HG02943 (cell line): Measurements from ENCODE around the gene CD53.
"Not testable (repeated sequence)": the region's sequence is repeated elsewhere in the genome, so short reads cannot be mapped to it uniquely, and the experiment has no call there.

Source experiments
- ATAC-seq: cut with Tn5 transposase; IDR thresholded peaks from one replicate; pipeline ENCODE4 v1.9.1; 2021; ENCODE audit warnings: mild to moderate bottlenecking, low read depth, moderate library complexity; ENCODE audit not compliant: unreplicated experiment

Gene CD53

GRCh38 chr1:110914676-110915075, 41.7 kb downstream of the CD53 start:
- ATAC-seq: no peak

GRCh38 chr1:110915804-110916203, 42.9 kb downstream of the CD53 start:
- ATAC-seq: no peak

DNA sequence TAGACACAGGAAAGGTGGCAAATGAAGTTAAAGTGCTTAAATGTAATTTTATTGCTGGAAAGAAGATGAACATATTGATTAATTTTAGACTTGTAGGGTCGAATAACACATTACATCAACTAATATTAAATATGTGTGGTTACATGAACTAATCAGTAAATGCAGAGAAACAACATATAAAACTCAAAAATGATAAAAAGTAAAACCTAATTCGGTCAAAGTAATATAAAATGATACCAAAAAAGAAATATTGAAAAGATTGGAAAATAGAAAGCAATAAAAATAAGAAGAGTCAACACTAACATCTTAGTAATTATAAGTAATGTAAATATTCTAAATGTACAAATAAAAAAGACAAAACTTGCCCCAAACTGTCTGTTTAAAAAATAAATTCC, 43.3 kb downstream of the CD53 start:
- no peak for ATAC-seq

GRCh38 chr1:110916669-110917306, 43.8 kb downstream of the CD53 start:
- ATAC-seq: no peak

DNA sequence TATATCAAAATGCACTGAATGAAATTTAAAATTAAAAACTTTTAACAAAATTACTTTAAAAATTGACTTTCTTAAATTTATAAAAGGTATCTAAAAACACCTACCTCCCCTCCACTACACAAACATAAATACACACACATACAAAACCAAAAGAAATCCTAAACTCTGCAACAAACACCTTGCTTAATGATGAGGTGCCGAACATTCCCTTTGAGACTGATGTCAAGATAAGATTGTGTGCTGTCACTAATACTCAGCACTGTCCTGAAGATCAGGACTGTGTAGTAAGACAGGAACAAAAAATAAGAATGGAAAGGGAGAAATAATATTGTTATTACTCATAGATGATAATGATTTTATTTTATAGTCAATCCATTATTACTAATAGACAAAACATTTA, 45.1 kb downstream of the CD53 start:
- ATAC-seq: no peak

- no peak for ATAC-seq
Observed at GRCh38 chr1:110921953-110922352, 49.0 kb downstream of the CD53 start.

DNA sequence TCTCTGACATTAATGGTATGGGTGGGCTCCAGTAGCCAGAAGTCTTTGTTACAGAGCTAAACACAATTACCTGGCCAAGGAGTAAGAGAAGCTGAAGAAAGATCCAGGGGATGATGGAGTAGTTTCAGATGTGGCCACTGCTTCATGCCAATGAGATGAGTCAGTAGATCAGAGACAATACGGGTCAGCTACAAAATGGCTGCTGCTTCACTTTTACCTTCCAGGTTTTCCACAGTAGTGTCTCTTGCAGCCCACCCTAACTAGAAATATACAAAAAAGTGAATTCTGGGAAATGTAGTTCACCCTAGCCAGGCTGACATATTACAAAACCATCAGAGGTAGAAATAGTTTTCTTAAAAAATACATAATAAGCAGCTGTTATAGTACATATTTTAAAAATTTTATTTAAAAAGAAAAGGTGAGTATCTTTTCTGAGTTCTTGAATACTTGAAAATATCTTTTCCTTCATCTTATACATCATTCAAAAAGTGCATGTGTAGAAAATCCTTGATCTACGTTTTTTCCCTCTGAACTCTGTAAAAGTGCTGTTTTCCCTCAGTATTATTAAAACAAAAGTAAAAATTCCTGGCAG, 54.6 kb downstream of the CD53 start:
- no peak for ATAC-seq

DNA sequence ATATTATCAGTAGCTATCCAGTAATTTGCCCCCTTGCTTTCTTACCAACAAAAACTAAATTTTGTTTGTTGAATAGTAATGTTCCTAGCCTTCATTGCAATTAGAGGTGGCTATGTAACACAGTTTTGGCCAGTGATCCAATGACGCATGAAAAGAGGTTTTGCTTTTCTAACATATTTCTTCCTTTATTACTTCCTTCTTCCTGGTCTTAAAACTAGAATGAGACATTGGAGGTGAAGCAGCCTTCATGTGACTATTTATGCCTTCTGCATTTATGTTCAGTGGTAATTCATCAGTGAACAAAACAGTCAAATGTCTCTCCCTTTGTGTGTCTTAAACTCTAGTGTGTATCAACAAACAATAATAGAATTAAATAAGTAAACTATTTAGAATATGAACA, 55.2 kb downstream of the CD53 start:
- ATAC-seq: no peak

- ATAC-seq: no peak
Observed at GRCh38 chr1:110928904-110929303, 56.0 kb downstream of the CD53 start.

DNA sequence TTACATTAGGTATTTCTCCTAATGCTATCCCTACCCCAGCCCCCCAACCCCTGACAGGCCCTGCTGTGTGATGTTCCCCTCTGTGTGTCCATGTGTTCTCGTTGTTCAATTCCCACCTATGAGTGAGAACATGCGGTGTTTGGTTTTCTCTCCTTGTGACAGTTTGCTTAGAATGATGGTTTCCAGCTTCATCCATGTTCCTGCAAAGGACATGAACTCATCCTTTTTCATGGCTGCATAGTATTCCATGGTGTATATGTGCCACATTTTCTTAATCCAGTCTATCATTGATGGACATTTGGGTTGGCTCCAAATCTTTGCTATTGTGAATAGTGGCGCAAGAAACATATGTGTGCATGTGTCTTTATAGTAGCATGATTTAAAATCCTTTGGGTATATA, 58.1 kb downstream of the CD53 start:
- not testable (repeated sequence) for ATAC-seq

- no peak for ATAC-seq
Observed at GRCh38 chr1:110936567-110936966, 63.6 kb downstream of the CD53 start.

DNA sequence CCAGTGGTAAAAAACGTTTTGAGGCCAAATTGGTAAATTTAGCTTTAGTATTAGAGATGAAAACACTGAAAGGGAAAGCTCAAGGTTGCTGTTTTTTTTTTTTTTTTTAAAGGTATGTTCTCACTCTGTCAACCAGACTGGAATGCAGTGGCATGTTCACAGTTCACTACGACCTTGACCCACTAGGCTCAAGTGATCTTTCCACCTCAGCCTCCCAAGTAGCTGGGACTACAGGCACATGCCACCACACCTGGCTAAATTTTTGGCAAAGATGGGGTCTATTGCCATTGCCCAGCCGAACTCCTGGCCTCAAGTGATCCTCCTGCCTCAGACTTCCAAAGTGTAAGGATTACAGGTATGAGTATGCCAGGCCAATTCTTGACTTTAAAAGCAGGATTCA, 71.9 kb downstream of the CD53 start:
- ATAC-seq: no peak

DNA sequence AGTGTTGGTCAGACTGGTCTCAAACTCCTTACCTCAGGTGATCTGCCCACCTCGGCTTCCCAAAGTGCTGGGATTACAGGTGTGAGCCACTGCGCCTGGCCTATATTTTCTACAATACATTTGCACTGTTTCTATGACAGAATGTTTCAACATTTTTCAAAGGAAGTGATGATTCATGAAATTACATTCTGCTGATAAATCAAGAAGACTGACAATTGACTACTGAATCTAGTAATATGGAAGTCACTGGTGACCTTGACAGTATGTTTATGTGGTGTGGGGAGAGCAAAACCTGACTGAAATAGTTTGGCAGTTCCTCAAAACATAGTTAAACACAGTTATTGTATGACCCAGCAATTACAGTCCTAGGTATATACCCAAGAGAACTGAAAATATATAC, 72.7 kb downstream of the CD53 start:
- ATAC-seq: no peak

GRCh38 chr1:110948038-110948810, 75.3 kb downstream of the CD53 start:
- no peak for ATAC-seq
